ENCODE measurements around the gene FOXI2.

The FOXI2 gene

DNA sequence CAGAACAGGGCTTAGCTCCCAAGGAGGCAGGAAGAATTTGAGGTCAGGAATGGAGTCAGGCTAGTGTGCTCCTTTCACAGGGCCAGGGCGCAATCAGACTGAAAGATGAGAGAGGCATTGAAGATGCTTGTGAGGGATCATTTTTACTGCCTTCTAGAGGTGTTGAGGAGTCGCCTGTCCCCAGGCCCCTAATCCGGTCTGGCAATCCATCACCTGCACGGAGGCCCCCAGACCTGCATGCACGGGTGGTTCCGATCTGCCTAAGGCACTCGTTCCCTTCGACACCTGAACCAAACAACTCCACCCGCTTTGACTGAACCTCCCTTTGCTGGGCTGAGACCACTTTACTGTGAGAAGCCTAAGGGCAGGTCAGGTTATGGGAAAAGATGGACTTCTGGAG, 8.0 kb downstream of the FOXI2 start:
- DNase-seq, result no peak

GRCh38 chr10:127745861-127746260, 8.9 kb downstream of the FOXI2 start:
- DNase-seq, result no peak

DNA sequence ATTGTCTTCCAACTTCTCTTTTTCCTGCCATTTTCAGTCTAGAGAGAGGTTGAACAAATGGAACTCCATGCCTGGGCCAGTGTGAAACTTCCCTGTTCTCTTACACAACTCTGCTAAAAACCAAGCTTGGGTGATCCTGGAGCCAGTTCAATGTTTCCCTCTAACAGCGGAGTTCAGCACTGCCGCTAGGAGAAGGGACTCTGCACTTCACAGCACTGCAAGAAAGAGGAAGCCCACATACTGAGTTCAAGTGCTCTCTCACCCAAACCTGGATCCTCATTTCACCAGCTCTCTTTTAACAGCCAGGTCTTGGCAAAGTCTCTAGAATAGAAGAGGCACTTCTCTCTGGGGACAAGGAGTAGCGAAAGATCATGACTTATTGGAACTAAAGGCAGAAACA, 18.8 kb downstream of the FOXI2 start:
- DNase-seq, result no peak

DNA sequence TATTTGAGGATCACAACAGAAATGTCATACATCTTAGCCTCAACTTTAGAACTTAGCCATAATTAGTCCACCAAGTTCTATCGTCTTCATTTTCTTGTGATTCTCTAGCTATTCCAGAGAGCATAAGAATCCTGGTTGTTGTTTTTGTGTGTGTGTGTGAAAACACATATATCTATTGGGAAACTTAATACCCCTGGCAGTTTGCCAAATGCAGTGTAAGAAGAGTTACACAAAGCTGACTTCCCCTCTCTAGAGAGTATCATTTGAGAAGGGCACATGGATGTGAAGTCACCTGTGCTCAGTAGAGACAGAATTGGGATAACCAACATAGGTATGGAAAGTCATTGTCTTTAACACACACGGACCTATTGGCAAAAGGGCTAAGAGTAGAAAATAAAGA, 19.3 kb downstream of the FOXI2 start:
- DNase-seq, result no peak

DNA sequence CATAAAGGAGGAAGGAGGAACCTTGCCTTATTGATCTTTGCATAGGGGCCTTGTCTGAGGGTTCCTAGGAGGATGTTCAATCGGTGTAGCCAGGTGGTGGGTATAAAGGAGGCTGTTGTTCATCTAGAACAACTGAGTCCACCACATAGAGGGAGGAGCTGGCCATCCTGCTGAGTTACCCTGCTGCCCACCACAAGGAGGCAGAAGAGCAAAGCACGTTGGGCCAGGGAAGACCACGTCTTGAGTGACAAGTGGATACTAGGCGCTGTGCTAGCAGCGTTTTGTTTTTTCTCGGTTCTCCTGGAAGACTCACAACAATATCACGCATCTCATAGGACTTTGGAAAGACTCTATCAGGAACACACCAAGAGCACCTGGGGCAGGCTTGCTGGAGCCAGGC, 20.0 kb downstream of the FOXI2 start:
- no peak for DNase-seq

DNA sequence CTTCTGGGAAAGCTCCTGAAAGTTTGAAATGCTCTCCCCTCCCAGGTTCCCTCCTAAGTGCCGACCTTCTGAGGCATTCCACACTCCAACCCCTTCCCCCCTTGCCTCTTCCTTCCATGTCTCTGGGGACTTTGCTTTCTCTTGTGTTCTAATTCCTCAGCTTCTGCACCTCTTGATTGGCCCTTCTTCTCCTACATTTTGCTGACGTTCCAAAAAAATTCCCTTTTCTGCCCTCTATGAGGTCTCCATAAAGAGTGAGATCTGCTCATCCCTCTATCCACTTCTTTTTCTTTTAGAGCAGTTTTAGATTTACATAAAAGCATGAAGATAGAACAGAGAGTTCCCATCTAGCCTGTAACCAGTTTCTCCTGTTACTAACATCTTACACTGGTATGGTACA, 22.3 kb downstream of the FOXI2 start:
- DNase-seq, result no peak

GRCh38 chr10:127762925-127763324, 25.9 kb downstream of the FOXI2 start:
- DNase-seq, result no peak

DNA sequence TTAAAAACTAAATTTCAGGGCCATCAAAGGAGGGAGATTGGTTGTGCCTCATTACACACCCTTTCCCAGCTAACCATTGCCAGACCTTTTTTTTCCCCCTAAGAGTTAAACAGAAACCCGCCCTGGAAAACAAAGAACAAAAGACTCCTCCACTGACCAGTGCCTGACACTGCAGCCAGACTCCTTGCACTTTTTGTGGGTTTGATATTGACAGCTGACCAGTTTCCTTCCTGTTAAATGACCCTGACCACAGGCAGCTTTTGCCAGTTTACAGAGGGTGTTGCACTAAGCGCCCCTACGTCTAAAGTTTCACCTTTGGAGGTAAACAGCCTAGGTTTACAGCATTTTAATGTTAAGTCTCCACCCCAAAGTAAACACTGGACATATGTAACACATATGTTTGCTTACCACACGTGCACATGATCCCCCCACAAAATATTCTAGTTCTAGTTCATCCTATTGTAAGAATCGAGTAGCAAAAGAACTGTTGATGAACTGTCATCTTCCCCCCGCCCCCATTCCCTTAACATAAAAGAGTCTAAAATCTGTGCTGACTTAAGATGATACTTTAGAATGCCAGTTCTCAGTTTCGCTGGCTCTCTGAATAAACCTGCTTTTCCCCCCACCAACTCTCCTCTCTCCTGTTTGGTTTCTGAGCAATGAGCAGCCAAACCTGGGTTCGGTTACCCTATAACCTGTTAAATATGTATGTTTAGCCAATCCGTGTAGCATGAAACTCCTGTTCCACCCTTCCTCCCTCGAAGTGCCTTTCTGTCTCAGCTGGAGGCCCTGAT, 38.0 kb downstream of the FOXI2 start:
- no peak for DNase-seq

GRCh38 chr10:127776816-127777215, 39.8 kb downstream of the FOXI2 start:
- DNase-seq, result no peak

DNA sequence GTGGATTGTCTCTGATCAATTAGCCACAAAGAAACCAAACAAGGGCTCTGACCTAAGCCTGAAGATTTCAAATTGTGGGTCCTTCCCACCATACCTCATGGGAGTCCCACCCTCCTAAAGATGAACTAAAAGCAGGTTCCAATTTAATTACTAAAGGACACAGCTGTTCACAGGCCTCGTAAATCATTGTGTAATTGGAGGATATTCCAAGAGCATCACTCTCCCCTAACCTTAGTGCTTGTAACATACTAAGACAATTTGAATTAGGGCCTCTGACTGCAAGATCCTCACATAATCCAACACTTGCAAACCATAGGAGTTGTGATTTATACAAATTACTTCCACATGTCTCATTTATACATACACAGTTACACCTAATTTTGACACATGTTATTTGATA, 44.4 kb downstream of the FOXI2 start:
- no peak for DNase-seq

DNA sequence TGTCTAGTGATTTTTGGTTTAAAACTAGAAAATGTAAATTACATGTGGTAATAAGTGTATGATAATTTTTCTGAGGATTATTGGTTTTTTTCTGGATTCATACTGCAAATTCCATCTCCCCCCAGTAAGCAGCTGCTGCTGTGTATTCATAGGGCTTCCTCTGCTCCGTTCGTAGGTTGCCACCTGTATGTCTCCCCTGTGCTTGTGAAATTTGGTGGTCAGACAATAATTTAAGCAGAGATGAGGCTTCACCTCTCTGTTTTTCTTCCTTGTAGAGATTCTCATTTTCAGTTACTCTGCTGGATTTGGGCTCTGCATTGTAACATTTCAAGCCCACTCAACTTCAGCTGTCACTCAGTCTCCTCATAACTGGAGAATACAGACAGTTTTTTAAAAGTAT, 50.9 kb downstream of the FOXI2 start:
- no peak for DNase-seq

GRCh38 chr10:127790066-127790624, 53.2 kb downstream of the FOXI2 start:
- DNase-seq, result no peak
